BLaER1 (cell line): Measurements from ENCODE around the gene CDK13.
"Not testable (repeated sequence)": the region's sequence is repeated elsewhere in the genome, so short reads cannot be mapped to it uniquely, and the experiment has no call there.

ENCODE experiments used
- H3K27ac ChIP-seq: shearing (Covaris generic); formaldehyde crosslinking; 2 replicates; pipeline ENCODE4 v1.8.1; 2022
- H3K27me3 ChIP-seq: shearing (Covaris generic); formaldehyde crosslinking; 2 replicates; pipeline ENCODE4 v1.8.1; 2022
- H3K36me3 ChIP-seq: shearing (Covaris generic); formaldehyde crosslinking; 2 replicates; pipeline ENCODE4 v1.8.1; 2022
- H3K4me1 ChIP-seq: shearing (Covaris generic); formaldehyde crosslinking; 2 replicates; pipeline ENCODE4 v1.8.1; 2022
- H3K4me2 ChIP-seq: shearing (Covaris generic); formaldehyde crosslinking; 2 replicates; pipeline ENCODE4 v1.8.1; 2022
- H3K4me3 ChIP-seq: shearing (Covaris generic); formaldehyde crosslinking; 2 replicates; pipeline ENCODE4 v1.8.1; 2022
- H3K9ac ChIP-seq: shearing (Covaris generic); formaldehyde crosslinking; 2 replicates; pipeline ENCODE4 v1.8.1; 2022
- H3K9me3 ChIP-seq: shearing (Covaris generic); formaldehyde crosslinking; 2 replicates; pipeline ENCODE4 v1.8.1; 2022
- H4K20me1 ChIP-seq: shearing (Covaris generic); formaldehyde crosslinking; 2 replicates; pipeline ENCODE4 v1.8.1; 2022
- Cebpa-rat ChIP-seq: shearing (Covaris generic); IDR thresholded peaks from 2 replicates; pipeline ENCODE4 v1.8.1; 2022

Gene CDK13

DNA sequence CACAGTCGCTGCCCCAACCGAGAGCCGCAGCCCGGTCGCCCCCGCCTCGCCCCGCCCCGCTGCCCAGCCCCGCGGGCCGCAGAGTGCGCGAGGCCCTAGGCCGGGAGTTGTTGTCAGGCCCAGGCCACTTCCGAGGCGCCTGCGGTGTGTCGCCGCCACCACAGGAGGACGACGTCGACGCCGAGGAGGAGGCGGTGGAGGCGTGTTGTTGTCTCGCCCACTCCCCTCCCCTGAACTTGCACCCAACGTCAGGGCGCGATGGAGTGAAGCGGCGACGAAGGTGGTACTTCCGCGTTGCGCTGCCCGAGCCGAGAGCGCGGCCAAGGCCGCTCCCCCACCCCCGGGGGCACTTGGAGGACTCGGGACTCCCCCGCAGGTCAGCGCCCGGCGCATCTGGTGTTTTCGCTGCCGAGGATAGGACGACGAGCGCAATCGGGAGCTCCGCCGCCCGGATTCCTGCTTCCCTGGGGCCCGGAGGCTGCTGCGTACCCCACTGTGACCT, at the start of gene CDK13:
Gene CDK13, plus strand, starts transcription at position 286 of the 502 bp plus-strand sequence. CDS start 386 bp downstream, outside the sequence.
- Histone ChIP-seq H3K4me3 (peak within 1 kb of the TSS; percentile 99), H3K9ac (peak within 1 kb of the TSS; percentile 98), H3K4me1 (peaks cover 37% of the 10 kb centered on the region), H3K9me3 (no peaks in the 10 kb centered on the region), H3K36me3 (no peaks in the 10 kb centered on the region), H3K27me3 (no peaks in the 10 kb centered on the region), H3K27ac (peak within 1 kb of the TSS; percentile 99), H3K4me2 (peak within 1 kb of the TSS; percentile 91), H4K20me1 (peaks cover 47% of the 10 kb centered on the region)
- TF ChIP-seq Cebpa-rat: no peak

DNA sequence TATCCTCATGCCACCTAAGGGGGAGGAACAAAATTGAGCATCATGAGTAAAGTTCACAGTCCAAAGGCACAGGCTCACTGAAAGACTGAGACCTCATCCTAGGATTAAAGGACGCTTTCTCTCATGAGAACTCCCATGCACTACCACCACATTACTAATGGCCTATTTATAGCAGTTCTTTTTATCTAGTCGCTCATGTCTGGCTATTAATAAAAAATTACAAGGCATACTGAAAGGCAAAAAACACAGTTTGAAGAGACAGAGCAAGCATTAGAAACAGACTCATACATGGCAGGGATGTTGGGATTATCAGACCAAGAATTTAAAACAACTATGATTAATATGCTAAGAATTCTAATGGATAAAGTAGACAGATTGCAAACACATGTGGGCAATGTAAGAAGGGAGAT, 46.0 kb upstream of the CDK13 start:
- Histone ChIP-seq H3K36me3 (no peaks in the 10 kb centered on the region), H3K27ac (no peak overlapping the region), H3K27me3 (no peaks in the 10 kb centered on the region), H3K4me2 (no peak overlapping the region), H4K20me1 (no peaks in the 10 kb centered on the region), H3K4me1 (no peaks in the 10 kb centered on the region), H3K4me3 (no peak overlapping the region), H3K9me3 (no peaks in the 10 kb centered on the region), H3K9ac (no peak overlapping the region)
- no peak for TF ChIP-seq Cebpa-rat

DNA sequence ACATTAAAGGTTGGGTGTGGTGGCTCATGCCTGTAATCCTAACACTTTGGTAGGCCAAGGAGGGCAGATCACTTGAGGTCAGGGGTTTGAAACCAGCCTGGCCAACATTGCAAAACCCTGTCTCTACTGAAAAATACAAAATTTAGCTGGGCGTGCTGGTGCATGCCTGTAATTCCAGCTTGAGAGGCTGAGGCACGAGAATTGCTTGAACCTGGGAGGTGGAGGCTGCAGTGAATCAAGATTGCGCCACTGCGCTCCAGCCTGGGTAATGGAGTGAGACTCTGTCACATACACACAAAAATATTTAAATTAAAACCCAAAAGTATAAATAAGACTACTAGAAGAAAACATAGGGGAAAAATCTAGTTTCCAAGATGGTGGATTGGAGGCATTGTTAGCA, 41.9 kb upstream of the CDK13 start:
- Histone ChIP-seq H3K4me2 (no peak overlapping the region), H4K20me1 (no peaks in the 10 kb centered on the region), H3K4me1 (no peaks in the 10 kb centered on the region), H3K4me3 (no peak overlapping the region), H3K27me3 (no peaks in the 10 kb centered on the region), H3K36me3 (no peaks in the 10 kb centered on the region), H3K27ac (no peak overlapping the region), H3K9me3 (no peaks in the 10 kb centered on the region; the same call in 1 of the 2 replicates), H3K9ac (no peak overlapping the region)
- no peak for TF ChIP-seq Cebpa-rat

DNA sequence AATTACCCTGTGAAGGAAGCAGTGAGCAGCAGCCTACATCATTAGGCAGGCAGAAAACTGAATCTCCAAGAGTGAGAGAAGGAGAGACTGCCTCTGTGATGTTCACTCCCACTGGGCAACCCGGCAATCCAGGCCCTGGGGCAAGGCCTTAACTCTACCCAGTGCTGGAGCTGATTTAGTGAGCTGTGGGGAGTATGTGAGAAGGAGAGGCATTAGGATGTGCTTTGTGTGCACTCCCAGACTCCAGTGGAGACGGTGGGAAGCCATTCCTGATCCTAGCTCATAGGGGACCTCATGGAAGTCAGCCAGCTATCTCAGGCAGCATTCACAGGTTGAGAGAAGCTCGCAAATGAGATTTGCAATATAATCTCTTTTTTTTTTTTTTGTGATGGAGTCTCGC, 41.1 kb upstream of the CDK13 start:
- H3K4me2 ChIP-seq: no peak overlapping the region
- no peaks in the 10 kb centered on the region; the same call in 1 of the 2 replicates for H3K9me3 ChIP-seq
- no peak overlapping the region for H3K9ac ChIP-seq
- no peaks in the 10 kb centered on the region for H3K36me3 ChIP-seq
- H4K20me1 ChIP-seq: no peaks in the 10 kb centered on the region
- H3K4me1 ChIP-seq: no peaks in the 10 kb centered on the region
- H3K27me3 ChIP-seq: no peaks in the 10 kb centered on the region
- no peak for TF ChIP-seq Cebpa-rat
- no peak overlapping the region for H3K4me3 ChIP-seq
- H3K27ac ChIP-seq: no peak overlapping the region

DNA sequence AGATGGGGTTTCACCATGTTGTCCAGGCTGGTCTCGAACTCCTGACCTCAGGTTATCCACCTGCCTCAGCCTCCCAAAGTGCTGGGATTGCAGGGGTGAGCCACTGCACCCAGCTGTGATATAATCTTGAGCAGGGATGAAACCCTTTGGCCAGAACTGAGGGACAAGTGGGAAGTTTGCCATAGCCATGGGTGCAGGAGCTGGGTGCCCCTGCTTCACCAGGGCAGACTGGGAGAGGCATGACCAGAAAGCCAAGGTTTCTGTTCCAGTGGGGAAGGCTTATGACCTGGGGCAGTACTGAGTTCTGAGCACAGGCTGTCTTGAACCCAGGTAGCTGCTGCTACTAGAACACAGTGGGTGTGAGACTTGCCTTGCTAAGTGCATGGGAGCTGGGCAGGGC, 40.5 kb upstream of the CDK13 start:
- H3K4me1 ChIP-seq: no peaks in the 10 kb centered on the region
- H3K4me2 ChIP-seq: no peak overlapping the region
- H4K20me1 ChIP-seq: no peaks in the 10 kb centered on the region
- H3K9ac ChIP-seq: no peak overlapping the region
- H3K4me3 ChIP-seq: no peak overlapping the region
- no peaks in the 10 kb centered on the region for H3K27me3 ChIP-seq
- no peak for TF ChIP-seq Cebpa-rat
- no peak overlapping the region for H3K27ac ChIP-seq
- H3K36me3 ChIP-seq: no peaks in the 10 kb centered on the region
- no peaks in the 10 kb centered on the region; the same call in 1 of the 2 replicates for H3K9me3 ChIP-seq

DNA sequence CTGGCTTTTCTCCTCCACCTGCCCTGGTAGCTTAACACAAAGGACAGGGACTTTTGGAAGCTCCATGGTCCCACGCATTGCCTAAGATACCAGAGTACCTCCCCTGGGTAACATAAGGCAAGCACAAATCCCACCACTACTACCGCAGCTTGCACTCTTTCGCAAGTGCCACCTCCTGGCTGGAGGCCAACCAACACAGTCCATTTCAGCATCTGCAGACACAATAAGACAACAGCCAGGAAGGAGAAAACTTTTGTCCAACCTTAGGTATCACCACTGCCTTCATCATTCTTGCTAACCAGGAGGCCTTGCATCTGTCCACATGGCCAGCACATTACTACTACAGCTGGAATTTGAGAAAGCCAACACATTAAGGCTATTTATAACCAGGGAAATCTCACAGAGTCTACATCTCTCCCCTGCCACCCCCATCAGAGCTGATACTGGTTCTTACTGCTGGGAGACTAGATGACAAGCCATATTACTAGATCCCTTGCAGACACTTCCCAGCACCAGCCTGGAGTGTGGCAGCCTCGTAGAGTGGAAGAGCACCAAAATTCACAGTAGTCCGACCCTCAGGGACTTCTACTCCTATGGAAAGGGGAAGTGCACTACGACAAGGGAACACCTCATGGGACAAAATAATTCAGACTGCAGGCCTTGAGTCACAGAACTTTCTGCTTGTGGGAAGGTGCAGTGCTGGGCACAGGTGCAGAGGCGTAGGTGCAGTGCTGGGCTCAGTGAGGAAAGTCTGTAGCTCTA, 39.8 kb upstream of the CDK13 start:
- Histone ChIP-seq H3K9ac (no peak overlapping the region), H3K27me3 (no peaks in the 10 kb centered on the region), H3K4me1 (peaks cover 6% of the 10 kb centered on the region; the same call in 1 of the 2 replicates), H4K20me1 (no peaks in the 10 kb centered on the region), H3K27ac (no peak overlapping the region), H3K4me3 (no peak overlapping the region), H3K9me3 (no peaks in the 10 kb centered on the region; the same call in 1 of the 2 replicates), H3K36me3 (no peaks in the 10 kb centered on the region), H3K4me2 (no peak overlapping the region)
- no peak for TF ChIP-seq Cebpa-rat

DNA sequence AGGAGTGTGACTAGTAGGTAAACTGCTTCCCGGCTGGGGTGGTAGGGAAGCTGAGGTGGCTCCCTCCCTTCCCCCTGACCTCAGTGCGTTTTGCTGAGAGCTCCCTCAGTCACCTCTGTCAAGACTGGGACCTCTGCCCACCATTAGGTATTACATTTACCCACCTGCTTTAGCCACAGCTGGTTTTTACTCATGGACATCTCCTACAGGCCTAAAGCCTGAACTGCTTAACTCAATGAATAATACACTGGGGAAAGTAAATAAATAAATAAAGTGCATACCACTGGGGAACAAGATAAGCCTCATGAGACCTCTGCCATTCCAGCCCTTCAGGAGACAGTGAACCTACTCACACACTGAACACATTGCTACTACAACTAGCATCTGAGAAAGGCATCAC, 38.9 kb upstream of the CDK13 start:
- H3K4me2 ChIP-seq: no peak overlapping the region
- no peaks in the 10 kb centered on the region for H3K36me3 ChIP-seq
- H3K9me3 ChIP-seq: peaks cover 5% of the 10 kb centered on the region
- no peak for TF ChIP-seq Cebpa-rat
- no peak overlapping the region for H3K27ac ChIP-seq
- peaks cover 6% of the 10 kb centered on the region; the same call in 1 of the 2 replicates for H3K4me1 ChIP-seq
- no peak overlapping the region for H3K4me3 ChIP-seq
- H4K20me1 ChIP-seq: no peaks in the 10 kb centered on the region
- H3K9ac ChIP-seq: no peak overlapping the region
- H3K27me3 ChIP-seq: no peaks in the 10 kb centered on the region

DNA sequence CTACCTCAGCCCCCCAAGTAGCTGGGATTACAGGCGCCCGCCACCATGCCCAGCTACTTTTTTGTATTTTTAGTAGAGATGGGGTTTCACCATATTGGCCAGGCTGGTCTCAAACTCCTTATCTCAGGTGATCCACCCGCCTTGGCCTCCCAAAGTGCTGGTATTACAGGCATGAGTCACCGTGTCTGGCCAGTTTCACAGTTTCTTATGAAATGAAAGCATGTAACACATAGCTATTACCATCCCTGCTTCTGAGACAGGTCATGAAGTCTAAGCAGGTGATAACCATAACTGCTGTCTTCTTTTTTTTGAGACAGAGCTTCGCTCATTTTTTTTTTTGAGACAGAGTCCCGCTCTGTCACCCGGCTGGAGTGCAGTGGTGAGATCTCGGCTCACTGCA, 34.2 kb upstream of the CDK13 start:
- not testable (repeated sequence) for H3K4me2 ChIP-seq, H3K9me3 ChIP-seq, H3K36me3 ChIP-seq, H3K4me3 ChIP-seq, H3K9ac ChIP-seq, H3K27me3 ChIP-seq, H4K20me1 ChIP-seq, H3K4me1 ChIP-seq, H3K27ac ChIP-seq

DNA sequence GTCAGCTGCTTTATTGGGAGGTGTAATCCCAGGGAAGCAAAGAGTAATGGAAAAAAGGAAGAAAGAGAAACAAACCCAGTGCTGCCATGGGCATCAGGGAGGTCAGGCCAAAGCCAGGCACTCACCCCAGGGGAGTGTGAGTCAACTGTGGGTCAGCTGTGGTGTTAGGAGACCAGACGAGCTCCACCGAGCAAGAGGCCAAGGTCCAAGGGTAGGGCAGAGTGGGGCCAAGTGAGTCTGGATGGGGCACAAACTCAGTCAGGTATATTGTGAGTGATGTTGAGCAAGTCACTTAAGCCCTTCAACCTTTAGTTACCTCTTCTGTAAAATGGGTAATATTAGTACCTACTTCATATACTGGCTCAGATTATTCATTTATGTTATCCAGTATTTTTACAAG, 30.4 kb upstream of the CDK13 start:
- Histone ChIP-seq H3K36me3 (no peaks in the 10 kb centered on the region), H3K27ac (no peak overlapping the region), H3K4me2 (no peak overlapping the region), H3K9ac (no peak overlapping the region), H3K9me3 (peaks cover 7% of the 10 kb centered on the region; the same call in 1 of the 2 replicates), H3K27me3 (no peaks in the 10 kb centered on the region), H4K20me1 (no peaks in the 10 kb centered on the region), H3K4me1 (peaks cover 6% of the 10 kb centered on the region; the same call in 1 of the 2 replicates), H3K4me3 (no peak overlapping the region)
- TF ChIP-seq Cebpa-rat: no peak

DNA sequence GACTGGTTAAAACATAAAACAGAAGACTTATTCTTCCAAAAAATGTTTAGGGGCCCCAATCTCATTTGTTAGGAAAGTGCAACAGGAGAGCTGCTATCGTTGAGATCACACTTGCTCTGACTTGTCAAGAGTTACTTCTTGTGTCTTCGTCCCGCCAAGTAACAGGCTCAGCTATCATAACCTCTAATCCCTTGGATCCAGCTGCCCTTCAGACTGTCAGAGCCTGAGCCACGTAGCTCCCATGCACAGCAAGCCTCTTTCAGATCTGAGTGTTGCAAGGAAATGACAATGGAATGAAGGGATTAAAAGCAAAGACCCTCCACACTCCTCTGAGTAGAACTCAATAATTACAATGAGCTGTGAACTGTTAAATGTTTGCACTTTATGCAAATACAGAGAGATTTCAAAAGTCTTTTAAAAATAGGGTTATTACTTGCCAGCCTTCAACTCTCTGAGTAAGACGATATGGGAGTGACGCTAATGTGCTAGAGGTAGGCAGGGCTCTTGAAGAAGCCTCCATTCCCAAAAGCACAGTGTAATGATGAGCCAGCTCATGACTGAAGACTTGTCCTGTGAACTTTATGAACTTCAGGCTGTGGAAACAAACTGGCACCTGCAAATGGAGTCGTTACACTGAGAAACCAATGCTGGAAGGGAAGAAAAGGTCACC, 28.4 kb upstream of the CDK13 start:
- no peak for TF ChIP-seq Cebpa-rat
- Histone ChIP-seq H3K9ac (no peak overlapping the region), H4K20me1 (no peaks in the 10 kb centered on the region), H3K27me3 (no peaks in the 10 kb centered on the region), H3K4me1 (no peaks in the 10 kb centered on the region), H3K27ac (no peak overlapping the region), H3K4me3 (no peak overlapping the region), H3K36me3 (no peaks in the 10 kb centered on the region), H3K4me2 (no peak overlapping the region), H3K9me3 (no peaks in the 10 kb centered on the region)
